GM20431 (cell line): ENCODE results near the gene PIANP.
"Not testable (repeated sequence)": the region's sequence is repeated elsewhere in the genome, so short reads cannot be mapped to it uniquely, and the experiment has no call there.

ENCODE experiments used
- in situ Hi-C: fragments of 300-500 bp; cut with MseI, MboI; formaldehyde crosslinking; loops from one replicate; pipeline ENCODE4 v1.15.0; 2020; ENCODE audit warnings: low sequenced_read_pairs; ENCODE audit not compliant: unreplicated experiment

PIANP gene

DNA sequence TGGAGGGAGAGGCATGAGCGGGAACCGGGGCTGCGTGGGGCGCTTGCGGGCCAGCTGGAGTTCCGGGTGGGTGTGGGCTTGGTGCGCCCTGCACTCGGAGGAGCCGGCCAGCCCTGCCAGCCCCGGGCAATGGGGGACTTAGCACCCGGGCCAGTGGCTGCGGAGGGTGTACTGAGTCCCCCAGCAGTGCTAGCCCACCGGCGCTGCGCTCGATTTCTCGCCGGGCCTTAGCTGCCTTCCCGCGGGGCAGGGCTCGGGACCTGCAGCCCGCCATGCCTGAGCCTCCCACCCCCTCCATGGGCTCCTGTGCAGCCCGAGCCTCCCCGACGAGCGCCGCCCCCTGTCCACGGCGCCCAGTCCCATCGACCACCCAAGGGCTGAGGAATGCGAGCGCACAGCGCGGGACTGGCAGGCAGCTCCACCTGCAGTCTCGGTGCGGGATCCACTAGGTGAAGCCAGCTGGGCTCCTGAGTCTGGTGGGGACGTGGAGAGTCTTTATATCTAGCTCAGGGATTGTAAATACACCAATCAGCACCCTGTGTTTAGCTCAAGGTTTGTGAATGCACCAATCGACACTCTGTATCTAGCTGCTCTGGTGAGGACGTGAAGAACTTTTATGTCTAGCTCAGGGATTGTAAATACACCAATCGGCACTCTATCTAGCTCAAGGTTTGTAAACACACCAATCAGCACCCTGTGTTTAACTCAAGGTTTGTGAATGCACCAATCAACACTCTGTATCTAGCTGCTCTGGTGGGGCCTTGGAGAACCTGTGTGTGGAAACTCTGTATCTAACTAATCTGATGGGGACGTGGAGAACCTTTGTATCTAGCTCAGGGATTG is 15.6 kb upstream of the PIANP start:
- in situ Hi-C loops = not testable (repeated sequence)

DNA sequence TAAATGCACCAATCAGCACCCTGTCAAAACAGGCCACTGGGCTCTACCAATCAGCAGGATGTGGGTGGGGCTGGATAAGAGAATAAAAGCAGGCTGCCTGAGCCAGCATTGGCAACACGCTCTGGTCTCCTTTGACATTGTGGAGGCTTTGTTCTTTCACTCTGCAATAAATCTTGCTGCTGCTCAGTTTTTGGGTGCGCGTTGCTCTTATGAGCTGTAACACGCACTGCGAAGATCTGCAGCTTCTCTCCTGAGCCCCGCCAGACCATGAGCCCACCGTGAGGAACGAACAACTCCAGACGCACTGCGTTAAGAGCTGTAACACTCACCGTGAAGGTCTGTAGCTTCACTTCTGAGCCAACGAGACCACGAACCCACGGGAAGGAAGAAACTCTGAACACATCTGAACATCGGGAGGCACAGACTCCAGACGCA is 8.4 kb upstream of the PIANP start:
- in situ Hi-C loops = no loop called here

DNA sequence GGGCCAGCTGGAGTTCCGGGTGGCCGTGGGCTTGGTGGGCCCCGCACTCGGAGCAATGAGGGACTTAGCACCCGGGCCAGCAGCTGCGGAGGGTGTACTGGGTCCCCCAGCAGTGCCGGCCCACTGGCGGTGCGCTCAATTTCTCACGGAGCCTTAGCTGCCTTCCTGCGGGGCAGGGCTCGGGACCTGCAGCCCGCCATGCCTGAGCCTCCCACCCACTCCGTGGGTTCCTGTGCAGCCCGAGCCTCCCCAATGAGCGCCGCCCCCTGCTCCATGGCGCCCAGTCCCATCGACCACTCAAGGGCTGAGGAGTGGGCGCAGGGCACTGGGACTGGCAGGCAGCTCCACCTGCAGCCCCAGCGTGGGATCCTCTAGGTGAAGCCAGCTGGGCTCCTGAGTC is 7.7 kb upstream of the PIANP start:
- in situ Hi-C loops = not testable (repeated sequence)

- in situ Hi-C loops = no loop called here
Observed at GRCh38 chr12:6703631-6704030, 3.0 kb upstream of the PIANP start.

GRCh38 chr12:6701078-6701768 is 608 bp upstream of the PIANP start:
- in situ Hi-C loops = no loop called here

- in situ Hi-C loops = no loop called here
Observed at GRCh38 chr12:6699989-6700645, 498 bp downstream of the PIANP start.

DNA sequence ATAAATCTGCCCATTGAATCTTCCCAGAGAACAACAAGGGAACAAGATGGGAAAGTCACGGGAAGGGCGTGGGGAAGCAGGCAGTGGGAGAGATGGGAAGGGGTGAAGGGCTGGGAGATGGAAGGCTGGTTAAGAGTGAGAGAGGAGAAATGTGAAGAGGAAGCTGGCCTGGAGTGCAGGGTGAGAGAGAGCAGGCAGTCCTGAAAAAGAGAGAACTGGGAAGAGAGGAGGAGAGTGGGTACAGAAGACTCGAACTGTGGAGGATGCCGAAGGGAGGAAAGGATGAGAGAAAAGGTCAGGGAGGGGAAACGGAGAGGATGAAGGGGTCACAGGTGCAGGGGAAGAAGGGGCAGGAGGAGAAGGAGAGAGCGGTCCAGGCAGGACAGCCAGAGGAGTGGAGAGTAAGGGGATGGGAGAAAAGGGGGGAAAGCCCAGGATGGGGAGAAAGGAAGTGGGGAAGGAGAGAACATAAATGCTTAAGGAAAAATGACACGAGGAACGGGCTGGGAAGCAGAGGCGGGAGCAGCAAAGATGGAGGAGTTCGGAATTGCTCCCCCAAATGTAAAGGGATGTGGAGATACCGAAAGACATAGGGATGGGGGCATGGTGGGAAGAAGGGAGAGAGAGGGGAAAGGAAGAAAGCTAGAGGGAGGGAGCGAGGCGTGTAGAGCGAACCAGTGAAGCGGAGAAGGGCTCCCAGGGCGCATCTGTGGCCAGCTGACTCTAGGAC is 1.2 kb downstream of the PIANP start:
- in situ Hi-C loops = no loop called here

DNA sequence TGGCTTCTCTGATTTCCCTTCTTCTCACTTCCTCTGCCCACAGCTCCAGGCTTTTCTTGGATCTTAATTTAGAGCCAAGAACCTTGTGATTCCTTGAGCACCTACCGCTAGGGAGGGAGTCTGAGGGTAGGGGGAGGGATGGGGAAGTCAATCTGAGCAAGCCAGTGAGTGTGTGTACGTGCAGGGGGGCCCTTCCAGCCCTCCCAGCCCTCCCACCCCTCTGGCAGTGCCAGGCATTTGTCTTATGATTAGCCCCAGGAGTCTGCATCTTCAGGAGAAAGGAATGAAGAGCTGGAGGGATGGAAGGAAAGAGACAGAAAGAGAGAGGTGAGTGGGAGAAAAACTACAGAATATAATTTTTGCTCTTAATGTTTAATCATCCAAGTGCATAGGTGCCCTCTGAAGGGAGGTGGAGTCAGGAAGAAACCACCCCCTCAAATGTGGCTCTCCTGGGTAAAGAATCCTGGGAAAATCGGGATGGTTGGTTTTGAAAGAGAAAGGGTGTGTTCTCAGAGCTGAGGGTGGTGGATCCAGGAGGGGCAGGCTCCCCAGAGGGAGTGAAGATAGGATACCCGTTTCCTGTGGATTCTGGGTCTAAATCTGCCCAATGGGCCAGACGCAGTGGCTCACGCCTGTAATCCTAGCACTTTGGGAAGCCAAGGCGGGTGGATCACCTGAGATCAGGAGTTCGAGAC is 2.1 kb downstream of the PIANP start:
- in situ Hi-C loops = no loop called here

DNA sequence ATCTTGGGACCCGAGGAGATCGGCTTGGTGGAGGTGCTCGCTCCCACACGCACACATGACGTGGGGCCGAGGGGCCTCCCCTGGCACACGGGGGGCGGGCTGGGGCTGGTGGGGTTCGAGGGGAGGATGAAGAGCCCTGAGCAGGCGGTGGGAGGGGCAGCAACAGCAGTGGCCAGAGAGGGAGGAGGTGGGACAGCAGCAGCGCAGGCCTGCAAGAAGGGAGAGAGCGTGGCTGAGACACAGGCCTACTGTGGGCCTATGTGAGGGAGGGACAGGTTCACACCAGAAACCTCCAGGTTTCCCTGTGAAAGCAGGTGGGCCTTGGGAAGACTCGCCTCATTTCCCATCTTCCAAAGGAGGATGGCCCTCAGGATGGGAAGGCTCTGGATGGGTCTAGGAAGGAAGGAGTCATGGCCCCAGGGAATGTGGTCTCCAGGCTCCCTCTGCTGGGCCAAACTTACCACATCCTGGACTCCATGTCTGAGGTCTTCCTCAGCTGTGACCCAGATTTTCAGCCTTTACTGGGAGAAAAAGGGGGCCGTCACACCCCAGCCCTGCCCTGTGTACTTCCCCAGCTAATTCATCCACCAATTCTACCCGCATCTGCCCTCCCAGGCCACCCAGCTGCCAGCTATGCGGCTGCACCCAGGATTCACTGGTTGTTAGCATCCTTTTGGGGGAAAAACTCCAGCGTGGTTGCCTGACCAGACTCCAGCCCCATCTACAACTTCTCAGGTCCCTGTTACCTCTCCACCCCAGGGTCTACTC is 2.8 kb downstream of the PIANP start:
- in situ Hi-C loops = no loop called here

DNA sequence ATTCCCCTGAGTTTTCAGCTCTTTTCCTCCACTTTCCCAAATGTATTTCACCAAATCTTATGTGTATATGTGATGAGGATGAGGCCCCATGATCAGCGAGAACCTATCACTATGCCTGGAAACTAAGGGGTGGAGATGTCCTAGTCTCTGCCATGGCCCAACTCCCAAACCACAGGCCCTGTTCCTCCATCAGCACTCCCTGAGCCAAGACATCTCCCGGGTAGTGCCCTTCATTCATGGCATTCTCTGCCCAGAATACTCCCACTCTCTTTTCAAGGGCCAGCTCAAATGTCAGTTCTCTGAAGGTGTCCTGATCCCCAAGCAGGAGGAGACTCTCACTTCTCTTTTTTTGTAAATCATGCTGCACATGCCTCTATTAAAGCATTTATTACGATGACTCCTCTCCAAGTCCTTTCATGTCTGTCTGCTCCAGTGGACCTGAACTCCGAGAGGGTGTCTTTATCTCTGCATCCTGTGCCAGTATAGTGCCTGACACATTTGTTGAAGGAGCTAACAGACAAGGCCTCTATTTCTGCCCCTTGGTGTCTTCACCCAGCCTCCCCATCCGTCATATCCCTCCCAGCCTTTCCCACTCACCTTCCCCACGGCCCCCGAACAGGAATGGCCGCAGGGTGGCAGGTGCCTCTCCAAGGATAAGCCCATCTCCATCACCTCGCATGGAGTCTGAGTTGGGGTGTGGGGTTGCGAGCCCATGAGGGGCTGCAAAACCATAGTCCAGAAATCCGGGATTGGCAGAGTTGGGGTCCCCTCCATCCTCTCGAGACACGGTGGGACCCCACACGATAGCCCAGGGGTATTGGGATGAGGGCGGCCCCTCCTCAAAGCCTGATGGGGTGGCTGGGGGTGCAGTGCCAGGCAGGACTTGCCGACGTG is 3.7 kb downstream of the PIANP start:
- in situ Hi-C loops = no loop called here

GRCh38 chr12:6695313-6696045 is 5.1 kb downstream of the PIANP start:
- in situ Hi-C loops = no loop called here

DNA sequence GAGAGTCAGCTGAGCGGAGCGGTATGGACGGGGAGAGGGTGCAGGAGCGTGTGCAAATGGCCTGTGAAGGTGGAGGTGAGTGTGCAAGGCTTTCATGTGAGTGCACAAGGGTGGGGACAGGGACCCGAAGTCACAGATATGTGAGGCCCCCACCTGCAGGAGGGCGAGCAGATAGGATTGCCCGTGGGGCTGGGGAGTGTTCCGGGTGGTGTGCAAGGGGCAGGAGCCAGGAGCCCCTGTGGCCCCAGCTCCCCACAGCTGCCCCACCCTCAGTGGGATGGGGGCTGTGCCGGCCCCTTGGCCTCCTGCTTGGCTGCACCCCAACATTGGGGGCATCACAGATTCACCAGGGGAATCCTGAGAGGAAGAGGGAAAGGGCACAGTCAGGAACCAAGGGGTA is 5.9 kb downstream of the PIANP start:
- in situ Hi-C loops = no loop called here

DNA sequence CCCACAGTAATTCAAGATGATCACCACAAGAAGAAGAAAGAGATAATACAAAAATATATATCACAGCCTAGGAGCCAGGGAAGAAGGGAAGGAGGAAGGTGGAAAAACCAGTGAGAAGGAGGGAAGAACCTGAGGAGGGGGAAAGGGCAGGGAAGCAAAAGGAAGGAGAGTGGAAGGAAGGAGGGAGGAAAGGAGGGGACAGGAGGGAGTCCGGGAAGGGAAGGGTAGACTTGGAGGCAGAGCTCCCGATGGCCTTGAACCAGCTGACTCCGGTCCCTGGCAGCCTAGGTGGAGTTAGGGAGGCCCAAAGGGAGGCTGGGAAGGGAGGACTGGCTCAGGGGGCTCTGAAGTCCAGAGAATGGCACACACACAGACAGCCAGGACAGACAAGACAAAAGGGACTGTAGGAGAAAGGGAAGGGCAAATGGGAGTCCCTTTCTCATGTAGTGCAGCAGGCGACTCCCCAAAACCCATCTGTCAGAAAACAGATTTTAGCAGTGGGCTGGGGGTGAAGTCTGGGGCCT is 6.7 kb downstream of the PIANP start:
- in situ Hi-C loops = no loop called here

DNA sequence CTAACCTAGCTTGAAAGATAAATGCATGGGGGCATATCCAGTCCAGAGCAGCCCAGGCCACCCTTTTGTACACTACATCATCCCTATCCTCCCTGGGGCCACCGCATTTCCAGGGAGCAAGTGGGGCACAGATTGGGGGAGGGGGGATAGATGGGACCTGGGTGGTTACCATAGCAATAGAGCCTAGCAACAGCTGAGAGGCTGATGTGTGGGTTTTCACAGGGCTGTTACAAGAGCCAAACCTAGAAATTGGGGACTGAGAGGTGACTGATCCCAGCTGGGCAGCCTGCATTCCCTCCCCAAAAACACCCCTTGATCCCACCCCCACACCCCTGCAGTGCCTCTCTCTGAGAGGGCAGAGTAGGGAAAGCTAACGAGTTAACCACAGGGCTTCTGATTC is 7.7 kb downstream of the PIANP start:
- in situ Hi-C loops = no loop called here

- in situ Hi-C loops = no loop called here
Observed at GRCh38 chr12:6691473-6691872, 9.1 kb downstream of the PIANP start.

- in situ Hi-C loops = no loop called here
Observed at GRCh38 chr12:6688999-6689882, 11.4 kb downstream of the PIANP start, which contains the start of gene ZNF384. Gene ZNF384, minus strand, starts transcription at chr12:6689375. Its CDS starts 9,855 bp downstream, at chr12:6679520.
